ENCODE results near the gene MRGPRD. TPM values are rescaled to one million over a fixed set of nuclear protein-coding genes. Genes with fewer than 3 reads are reported as not detected.

The MRGPRD gene
- total and polyA plus RNA-seq, 2 experiments from 2014 or later, result not detected

DNA sequence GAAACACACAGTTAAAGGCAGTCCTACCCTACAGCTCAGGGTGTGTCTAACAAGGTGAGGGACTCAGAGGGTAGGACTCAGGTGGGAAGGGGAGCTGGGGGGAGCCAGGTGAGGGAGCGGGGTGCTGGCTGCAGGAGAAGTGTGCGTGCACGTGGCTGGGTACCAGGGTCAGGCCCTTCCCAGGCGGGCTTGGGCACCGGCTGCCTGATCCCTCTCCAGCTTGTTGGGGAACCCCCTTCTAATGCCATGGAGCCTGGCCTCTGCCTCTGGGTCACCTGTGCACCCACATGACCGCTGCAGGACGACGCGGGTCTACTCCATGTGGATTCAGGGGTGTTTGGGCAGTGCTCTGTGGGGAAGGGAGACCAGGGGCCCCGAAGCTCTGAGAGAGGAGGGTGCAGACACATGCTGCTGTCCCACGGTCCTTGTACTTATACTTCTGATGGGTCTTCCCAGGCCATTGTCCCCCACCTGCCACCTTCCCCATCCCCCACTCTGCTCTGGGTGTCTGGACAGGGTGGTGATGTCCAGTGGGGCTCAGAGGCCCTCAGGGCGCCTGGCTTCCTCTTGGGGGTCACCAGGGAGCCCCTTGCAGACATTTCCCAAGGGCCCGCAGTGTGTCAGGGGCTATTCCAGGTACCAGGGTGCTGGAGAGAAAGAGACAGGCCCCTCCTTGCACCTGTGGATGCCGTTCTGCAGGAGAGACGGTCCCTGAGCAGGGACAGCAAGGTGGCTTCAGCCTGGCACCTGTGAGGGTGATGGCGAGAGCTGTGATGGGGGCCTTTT, 10.4 kb upstream of the MRGPRD start (continued):
- TF ChIP-seq, protein P1, sequence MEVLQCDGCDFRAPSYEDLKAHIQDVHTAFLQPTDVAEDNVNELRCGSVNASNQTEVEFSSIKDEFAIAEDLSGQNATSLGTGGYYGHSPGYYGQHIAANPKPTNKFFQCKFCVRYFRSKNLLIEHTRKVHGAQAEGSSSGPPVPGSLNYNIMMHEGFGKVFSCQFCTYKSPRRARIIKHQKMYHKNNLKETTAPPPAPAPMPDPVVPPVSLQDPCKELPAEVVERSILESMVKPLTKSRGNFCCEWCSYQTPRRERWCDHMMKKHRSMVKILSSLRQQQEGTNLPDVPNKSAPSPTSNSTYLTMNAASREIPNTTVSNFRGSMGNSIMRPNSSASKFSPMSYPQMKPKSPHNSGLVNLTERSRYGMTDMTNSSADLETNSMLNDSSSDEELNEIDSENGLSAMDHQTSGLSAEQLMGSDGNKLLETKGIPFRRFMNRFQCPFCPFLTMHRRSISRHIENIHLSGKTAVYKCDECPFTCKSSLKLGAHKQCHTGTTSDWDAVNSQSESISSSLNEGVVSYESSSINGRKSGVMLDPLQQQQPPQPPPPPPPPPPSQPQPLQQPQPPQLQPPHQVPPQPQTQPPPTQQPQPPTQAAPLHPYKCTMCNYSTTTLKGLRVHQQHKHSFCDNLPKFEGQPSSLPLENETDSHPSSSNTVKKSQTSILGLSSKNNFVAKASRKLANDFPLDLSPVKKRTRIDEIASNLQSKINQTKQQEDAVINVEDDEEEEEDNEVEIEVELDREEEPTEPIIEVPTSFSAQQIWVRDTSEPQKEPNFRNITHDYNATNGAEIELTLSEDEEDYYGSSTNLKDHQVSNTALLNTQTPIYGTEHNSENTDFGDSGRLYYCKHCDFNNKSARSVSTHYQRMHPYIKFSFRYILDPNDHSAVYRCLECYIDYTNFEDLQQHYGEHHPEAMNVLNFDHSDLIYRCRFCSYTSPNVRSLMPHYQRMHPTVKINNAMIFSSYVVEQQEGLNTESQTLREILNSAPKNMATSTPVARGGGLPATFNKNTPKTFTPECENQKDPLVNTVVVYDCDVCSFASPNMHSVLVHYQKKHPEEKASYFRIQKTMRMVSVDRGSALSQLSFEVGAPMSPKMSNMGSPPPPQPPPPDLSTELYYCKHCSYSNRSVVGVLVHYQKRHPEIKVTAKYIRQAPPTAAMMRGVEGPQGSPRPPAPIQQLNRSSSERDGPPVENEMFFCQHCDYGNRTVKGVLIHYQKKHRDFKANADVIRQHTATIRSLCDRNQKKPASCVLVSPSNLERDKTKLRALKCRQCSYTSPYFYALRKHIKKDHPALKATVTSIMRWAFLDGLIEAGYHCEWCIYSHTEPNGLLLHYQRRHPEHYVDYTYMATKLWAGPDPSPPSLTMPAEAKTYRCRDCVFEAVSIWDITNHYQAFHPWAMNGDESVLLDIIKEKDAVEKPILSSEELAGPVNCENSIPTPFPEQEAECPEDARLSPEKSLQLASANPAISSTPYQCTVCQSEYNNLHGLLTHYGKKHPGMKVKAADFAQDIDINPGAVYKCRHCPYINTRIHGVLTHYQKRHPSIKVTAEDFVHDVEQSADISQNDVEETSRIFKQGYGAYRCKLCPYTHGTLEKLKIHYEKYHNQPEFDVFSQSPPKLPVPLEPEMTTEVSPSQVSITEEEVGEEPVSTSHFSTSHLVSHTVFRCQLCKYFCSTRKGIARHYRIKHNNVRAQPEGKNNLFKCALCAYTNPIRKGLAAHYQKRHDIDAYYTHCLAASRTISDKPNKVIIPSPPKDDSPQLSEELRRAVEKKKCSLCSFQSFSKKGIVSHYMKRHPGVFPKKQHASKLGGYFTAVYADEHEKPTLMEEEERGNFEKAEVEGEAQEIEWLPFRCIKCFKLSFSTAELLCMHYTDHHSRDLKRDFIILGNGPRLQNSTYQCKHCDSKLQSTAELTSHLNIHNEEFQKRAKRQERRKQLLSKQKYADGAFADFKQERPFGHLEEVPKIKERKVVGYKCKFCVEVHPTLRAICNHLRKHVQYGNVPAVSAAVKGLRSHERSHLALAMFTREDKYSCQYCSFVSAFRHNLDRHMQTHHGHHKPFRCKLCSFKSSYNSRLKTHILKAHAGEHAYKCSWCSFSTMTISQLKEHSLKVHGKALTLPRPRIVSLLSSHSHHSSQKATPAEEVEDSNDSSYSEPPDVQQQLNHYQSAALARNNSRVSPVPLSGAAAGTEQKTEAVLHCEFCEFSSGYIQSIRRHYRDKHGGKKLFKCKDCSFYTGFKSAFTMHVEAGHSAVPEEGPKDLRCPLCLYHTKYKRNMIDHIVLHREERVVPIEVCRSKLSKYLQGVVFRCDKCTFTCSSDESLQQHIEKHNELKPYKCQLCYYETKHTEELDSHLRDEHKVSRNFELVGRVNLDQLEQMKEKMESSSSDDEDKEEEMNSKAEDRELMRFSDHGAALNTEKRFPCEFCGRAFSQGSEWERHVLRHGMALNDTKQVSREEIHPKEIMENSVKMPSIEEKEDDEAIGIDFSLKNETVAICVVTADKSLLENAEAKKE (CRISPR knock-in tag; IDR thresholded peaks at IDR 0.05), result no peak
- TF ChIP-seq ZNF114 (CRISPR knock-in tag; IDR thresholded peaks at IDR 0.05), result no peak
- TF ChIP-seq, protein P2, sequence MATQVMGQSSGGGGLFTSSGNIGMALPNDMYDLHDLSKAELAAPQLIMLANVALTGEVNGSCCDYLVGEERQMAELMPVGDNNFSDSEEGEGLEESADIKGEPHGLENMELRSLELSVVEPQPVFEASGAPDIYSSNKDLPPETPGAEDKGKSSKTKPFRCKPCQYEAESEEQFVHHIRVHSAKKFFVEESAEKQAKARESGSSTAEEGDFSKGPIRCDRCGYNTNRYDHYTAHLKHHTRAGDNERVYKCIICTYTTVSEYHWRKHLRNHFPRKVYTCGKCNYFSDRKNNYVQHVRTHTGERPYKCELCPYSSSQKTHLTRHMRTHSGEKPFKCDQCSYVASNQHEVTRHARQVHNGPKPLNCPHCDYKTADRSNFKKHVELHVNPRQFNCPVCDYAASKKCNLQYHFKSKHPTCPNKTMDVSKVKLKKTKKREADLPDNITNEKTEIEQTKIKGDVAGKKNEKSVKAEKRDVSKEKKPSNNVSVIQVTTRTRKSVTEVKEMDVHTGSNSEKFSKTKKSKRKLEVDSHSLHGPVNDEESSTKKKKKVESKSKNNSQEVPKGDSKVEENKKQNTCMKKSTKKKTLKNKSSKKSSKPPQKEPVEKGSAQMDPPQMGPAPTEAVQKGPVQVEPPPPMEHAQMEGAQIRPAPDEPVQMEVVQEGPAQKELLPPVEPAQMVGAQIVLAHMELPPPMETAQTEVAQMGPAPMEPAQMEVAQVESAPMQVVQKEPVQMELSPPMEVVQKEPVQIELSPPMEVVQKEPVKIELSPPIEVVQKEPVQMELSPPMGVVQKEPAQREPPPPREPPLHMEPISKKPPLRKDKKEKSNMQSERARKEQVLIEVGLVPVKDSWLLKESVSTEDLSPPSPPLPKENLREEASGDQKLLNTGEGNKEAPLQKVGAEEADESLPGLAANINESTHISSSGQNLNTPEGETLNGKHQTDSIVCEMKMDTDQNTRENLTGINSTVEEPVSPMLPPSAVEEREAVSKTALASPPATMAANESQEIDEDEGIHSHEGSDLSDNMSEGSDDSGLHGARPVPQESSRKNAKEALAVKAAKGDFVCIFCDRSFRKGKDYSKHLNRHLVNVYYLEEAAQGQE (IDR thresholded peaks at IDR 0.05; ENCODE audit: unreplicated experiment), result no peak
- TF ChIP-seq STAT1 (IDR thresholded peaks at IDR 0.05; ENCODE audit: unreplicated experiment), result no peak
- no peak for TF ChIP-seq JUNB (IDR thresholded peaks at IDR 0.05; ENCODE audit: unreplicated experiment)

Data from GM23338 (cell line).